HEK293 (cell line): ENCODE measurements around the gene MLEC.
A peak's percentile ranks its signal among the peaks of the same experiment; 100 is the strongest.

Source experiments
- CTCF ChIA-PET: fragments of 350-600 bp; formaldehyde crosslinking; extraction: SDS; loops from one replicate; lab custom pipeline; 2021; ENCODE audit warnings: antibody characterized with exemption; lab: Yijun Ruan, JAX
- POLR2A ChIA-PET: fragments of 300-600 bp; formaldehyde crosslinking; extraction: SDS; loops from one replicate; lab custom pipeline; 2020; ENCODE audit warnings: antibody characterized with exemption, inconsistent platforms; lab: Yijun Ruan, JAX
- H3K27ac ChIP-seq: fragments of 200-500 bp; sonication (Bioruptor generic); 2 replicates; pipeline ENCODE4 v1.5.1; 2014; ENCODE audit warnings: low read depth, low read length, control low read depth, inconsistent platforms; ENCODE audit errors: extremely low read depth
- H3K36me3 ChIP-seq, 2 experiments: fragments of 200-500 bp in 1 of 2; sonication (Bioruptor generic) in 1 of 2; 1 replicate in 1 of 2; 2 replicates in 1 of 2; pipeline ENCODE4 v1.5.1; 2014 to 2017; ENCODE audit warnings: inconsistent platforms in 2 of 2, low read length in 2 of 2; ENCODE audit not compliant: control insufficient read depth in 2 of 2, insufficient read depth in 1 of 2
- H3K4me1 ChIP-seq: fragments of 200-500 bp; sonication (Bioruptor generic); 2 replicates; pipeline ENCODE4 v1.5.1; 2014; ENCODE audit warnings: mild to moderate bottlenecking, low read length, inconsistent platforms; ENCODE audit not compliant: control insufficient read depth, insufficient read depth
- H3K4me3 ChIP-seq: 2 replicates; pipeline ENCODE4 v1.5.1; 2011; ENCODE audit warnings: low read depth, mild to moderate bottlenecking, control low read depth, low read length, moderate library complexity
- H3K9me3 ChIP-seq: fragments of 200-500 bp; sonication (Bioruptor generic); 2 replicates; pipeline ENCODE4 v1.5.1; 2014; ENCODE audit warnings: low read depth, low read length, inconsistent platforms; ENCODE audit not compliant: control insufficient read depth, insufficient read depth
- FEZF1 ChIP-seq: fragments of 450-650 bp; formaldehyde crosslinking; IDR thresholded peaks from 2 replicates; pipeline ENCODE4 v1.5.1; 2016; ENCODE audit warnings: missing biosample characterization, missing genetic modification characterization
- HOXA7 ChIP-seq: sonication (generic); formaldehyde crosslinking; IDR thresholded peaks from 2 replicates; pipeline ENCODE4 v1.8.1; 2022; ENCODE audit warnings: missing genetic modification reagents, borderline replicate concordance
- KLF7 ChIP-seq: fragments of 450-650 bp; formaldehyde crosslinking; IDR thresholded peaks from 2 replicates; pipeline ENCODE4 v1.5.1; 2016; ENCODE audit warnings: missing biosample characterization, missing genetic modification characterization, borderline replicate concordance
- OSR2 ChIP-seq: fragments of 450-650 bp; formaldehyde crosslinking; IDR thresholded peaks from 2 replicates; pipeline ENCODE4 v1.5.1; 2016; ENCODE audit warnings: missing biosample characterization, missing genetic modification characterization
- PBX3 ChIP-seq: sonication (generic); formaldehyde crosslinking; IDR thresholded peaks from 2 replicates; pipeline ENCODE4 v1.8.1; 2022; ENCODE audit warnings: mild to moderate bottlenecking, moderate library complexity, missing genetic modification reagents
- PRDM6 ChIP-seq: fragments of 450-650 bp; formaldehyde crosslinking; IDR thresholded peaks from 2 replicates; pipeline ENCODE4 v1.5.1; 2017; ENCODE audit warnings: missing biosample characterization, missing genetic modification characterization
- SP3 ChIP-seq: fragments of 450-650 bp; formaldehyde crosslinking; IDR thresholded peaks from 2 replicates; pipeline ENCODE4 v1.5.1; 2016; ENCODE audit warnings: missing biosample characterization, missing genetic modification characterization
- ZBTB17 ChIP-seq: fragments of 450-650 bp; formaldehyde crosslinking; IDR thresholded peaks from 2 replicates; pipeline ENCODE4 v1.5.1; 2016; ENCODE audit warnings: missing biosample characterization, missing genetic modification characterization
- ZBTB8A ChIP-seq: fragments of 450-650 bp; formaldehyde crosslinking; IDR thresholded peaks from 2 replicates; pipeline ENCODE4 v1.5.1; 2016; ENCODE audit warnings: missing biosample characterization, missing genetic modification characterization
- ZFHX2 ChIP-seq: fragments of 450-650 bp; formaldehyde crosslinking; conservative IDR thresholded peaks from 2 replicates; pipeline ENCODE4 v1.5.1; 2016; ENCODE audit warnings: missing biosample characterization, missing genetic modification characterization
- ZNF121 ChIP-seq: fragments of 450-650 bp; formaldehyde crosslinking; IDR thresholded peaks from 2 replicates; pipeline ENCODE4 v1.5.1; 2016; ENCODE audit warnings: missing biosample characterization, missing genetic modification characterization
- ZNF132 ChIP-seq: fragments of 450-650 bp; formaldehyde crosslinking; IDR thresholded peaks from 2 replicates; pipeline ENCODE4 v1.5.1; 2017; ENCODE audit warnings: missing biosample characterization, missing genetic modification characterization, borderline replicate concordance
- ZNF157 ChIP-seq: fragments of 450-650 bp; formaldehyde crosslinking; IDR thresholded peaks from 2 replicates; pipeline ENCODE4 v1.5.1; 2016; ENCODE audit warnings: missing biosample characterization, missing genetic modification characterization
- ZNF18 ChIP-seq: fragments of 450-650 bp; formaldehyde crosslinking; IDR thresholded peaks from 2 replicates; pipeline ENCODE4 v1.5.1; 2016; ENCODE audit warnings: missing biosample characterization, missing genetic modification characterization
- ZNF324 ChIP-seq: fragments of 450-650 bp; formaldehyde crosslinking; IDR thresholded peaks from 2 replicates; pipeline ENCODE4 v1.5.1; 2016; ENCODE audit warnings: missing biosample characterization, missing genetic modification characterization
- ZNF341 ChIP-seq: fragments of 450-650 bp; formaldehyde crosslinking; IDR thresholded peaks from 2 replicates; pipeline ENCODE4; 2016; ENCODE audit warnings: low read depth, missing biosample characterization, missing genetic modification characterization
- ZNF488 ChIP-seq: fragments of 450-650 bp; formaldehyde crosslinking; IDR thresholded peaks from 2 replicates; pipeline ENCODE4 v1.5.1; 2016; ENCODE audit warnings: missing biosample characterization, missing genetic modification characterization
- ZNF600 ChIP-seq: fragments of 450-650 bp; formaldehyde crosslinking; IDR thresholded peaks from 2 replicates; pipeline ENCODE4 v1.5.1; 2016; ENCODE audit warnings: missing biosample characterization, missing genetic modification characterization
- ZNF624 ChIP-seq: fragments of 450-650 bp; formaldehyde crosslinking; IDR thresholded peaks from 2 replicates; pipeline ENCODE4 v1.5.1; 2017; ENCODE audit warnings: missing biosample characterization, missing genetic modification characterization
- ZNF747 ChIP-seq: fragments of 450-650 bp; formaldehyde crosslinking; IDR thresholded peaks from 2 replicates; pipeline ENCODE4 v1.5.1; 2016; ENCODE audit warnings: missing biosample characterization, missing genetic modification characterization
- ZNF837 ChIP-seq: fragments of 450-650 bp; formaldehyde crosslinking; IDR thresholded peaks from 2 replicates; pipeline ENCODE4 v1.5.1; 2016; ENCODE audit warnings: missing biosample characterization, missing genetic modification characterization
- ZSCAN23 ChIP-seq: fragments of 450-650 bp; formaldehyde crosslinking; IDR thresholded peaks from 2 replicates; pipeline ENCODE4 v1.5.1; 2016; ENCODE audit warnings: missing biosample characterization, missing genetic modification characterization
- ZSCAN5A ChIP-seq: fragments of 450-650 bp; formaldehyde crosslinking; IDR thresholded peaks from 2 replicates; pipeline ENCODE4 v1.5.1; 2016; ENCODE audit warnings: missing biosample characterization, missing genetic modification characterization
- ZXDB ChIP-seq: fragments of 450-650 bp; formaldehyde crosslinking; IDR thresholded peaks from 2 replicates; pipeline ENCODE4 v1.5.1; 2016; ENCODE audit warnings: missing biosample characterization, missing genetic modification characterization

The MLEC gene

GRCh38 chr12:120690083-120690450 lies 3.1 kb downstream of the MLEC start:
- no peak overlapping the region for H3K27ac ChIP-seq
- peaks cover 14% of the 10 kb centered on the region for H3K4me1 ChIP-seq
- H3K4me3 ChIP-seq, result no peak overlapping the region
- H3K9me3 ChIP-seq, result no peaks in the 10 kb centered on the region
- TF ChIP-seq ZNF121 (tag by site-specific recombination) (peak; percentile 79), ZXDB (tag by site-specific recombination) (no peak), ZNF341 (tag by site-specific recombination) (no peak), ZSCAN23 (tag by site-specific recombination) (no peak), ZNF157 (tag by site-specific recombination) (no peak), FEZF1 (tag by site-specific recombination) (no peak), ZNF488 (tag by site-specific recombination) (no peak)
- TF ChIP-seq, all 188 proteins: peak for 1
- H3K36me3 ChIP-seq, result peaks cover 10 to 21% of the 10 kb centered on the region in 2 experiments; a peak in 2 of 3 replicates
- ChIA-PET POLR2A (interaction anchor here (1.1 kb wide), 1 partner anchor 8 kb away, joined by 3 read pairs; no protein-coding TSS in a partner anchor), CTCF (interaction anchor here (0.6 to 2.0 kb wide), 3 partner anchors 22 to 962 kb away, joined by 4 to 5 read pairs (median 4); no protein-coding TSS in a partner anchor)

GRCh38 chr12:120690978-120691377 lies 4.0 kb downstream of the MLEC start:
- ChIA-PET CTCF (interaction anchor here (0.6 to 1.0 kb wide), 2 partner anchors 41 to 42 kb away, joined by 3 to 4 read pairs; no protein-coding TSS in a partner anchor), POLR2A (no interaction called here)
- TF ChIP-seq ZNF600, result peak; percentile 19; the same call in 1 of the 2 replicates
- no peak for TF ChIP-seq SP3 (tag by site-specific recombination)
- TF ChIP-seq FEZF1 (tag by site-specific recombination), result peak; percentile 81
- peak; percentile 74 for TF ChIP-seq OSR2 (tag by site-specific recombination)
- no peak for TF ChIP-seq ZNF488 (tag by site-specific recombination)
- no peak for TF ChIP-seq ZNF747
- TF ChIP-seq ZNF624 (tag by site-specific recombination), result no peak
- TF ChIP-seq PRDM6 (tag by site-specific recombination), result peak; percentile 36; the same call in 1 of the 2 replicates
- no peak for TF ChIP-seq ZFHX2 (tag by site-specific recombination)
- no peak for TF ChIP-seq ZSCAN5A
- no peak for TF ChIP-seq PBX3 (CRISPR knock-in tag)
- no peak for TF ChIP-seq KLF7 (tag by site-specific recombination)
- TF ChIP-seq ZNF837, result no peak
- TF ChIP-seq ZNF324 (tag by site-specific recombination), result no peak
- no peak for TF ChIP-seq ZBTB17 (tag by site-specific recombination)
- no peak for TF ChIP-seq ZBTB8A (tag by site-specific recombination)
- no peak for TF ChIP-seq ZNF18
- no peak for TF ChIP-seq ZXDB (tag by site-specific recombination)
- no peak for TF ChIP-seq HOXA7
- no peak for TF ChIP-seq ZNF132 (tag by site-specific recombination)
- H3K27ac ChIP-seq, result no peak overlapping the region
- H3K4me1 ChIP-seq, result peaks cover 14% of the 10 kb centered on the region
- peaks cover 19 to 31% of the 10 kb centered on the region in 2 experiments for H3K36me3 ChIP-seq
- H3K9me3 ChIP-seq, result no peaks in the 10 kb centered on the region
- H3K4me3 ChIP-seq, result no peak overlapping the region
